GM19023 (cell line): ENCODE measurements around the gene MIDN.
A peak's percentile ranks its signal among the peaks of the same experiment; 100 is the strongest.

Source experiments
- ATAC-seq: cut with Tn5 transposase; IDR thresholded peaks from one replicate; pipeline ENCODE4 v1.9.1; 2021; ENCODE audit warnings: mild to moderate bottlenecking, moderate library complexity; ENCODE audit not compliant: unreplicated experiment

MIDN gene

GRCh38 chr19:1257475-1258162 lies 9.2 kb downstream of the MIDN start:
- ATAC-seq: no peak

- no peak for ATAC-seq
These were observed 9.7 kb downstream of the MIDN start for GRCh38 chr19:1258163-1258492.

- ATAC-seq: no peak
These were observed 10.4 kb downstream of the MIDN start for GRCh38 chr19:1258707-1259205.

- ATAC-seq: peak; percentile 30
These were observed 11.0 kb downstream of the MIDN start for GRCh38 chr19:1259206-1259875.

- peak; percentile 3 for ATAC-seq
These were observed 11.7 kb downstream of the MIDN start for GRCh38 chr19:1259876-1260748.

- peak; percentile 69 for ATAC-seq
These were observed 12.6 kb downstream of the MIDN start for GRCh38 chr19:1260749-1261537.

- ATAC-seq: no peak
These were observed 13.1 kb downstream of the MIDN start for GRCh38 chr19:1261538-1261797.

GRCh38 chr19:1261798-1262622 lies 13.6 kb downstream of the MIDN start:
- ATAC-seq: no peak

GRCh38 chr19:1262623-1263123 lies 14.3 kb downstream of the MIDN start:
- no peak for ATAC-seq

- ATAC-seq: no peak
These were observed 14.8 kb downstream of the MIDN start for GRCh38 chr19:1263188-1263587.

GRCh38 chr19:1264801-1265614 lies 16.6 kb downstream of the MIDN start:
- ATAC-seq: no peak

- ATAC-seq: no peak
These were observed 17.3 kb downstream of the MIDN start for GRCh38 chr19:1265615-1266128.

GRCh38 chr19:1266129-1266915 lies 17.9 kb downstream of the MIDN start:
- ATAC-seq: no peak

- no peak for ATAC-seq
These were observed 18.6 kb downstream of the MIDN start for GRCh38 chr19:1266916-1267476.

GRCh38 chr19:1267477-1268225 lies 19.3 kb downstream of the MIDN start:
- ATAC-seq: no peak

GRCh38 chr19:1268226-1269064 lies 20.1 kb downstream of the MIDN start:
- ATAC-seq: no peak
